Renal cortical epithelial cell (primary cell): ENCODE measurements around the gene KPNA6. TPM values are rescaled to one million over a fixed set of nuclear protein-coding genes. Genes with fewer than 3 reads are reported as not detected.
"Not testable (repeated sequence)": the region's sequence is repeated elsewhere in the genome, so short reads cannot be mapped to it uniquely, and the experiment has no call there.

Experiments
- DNase-seq: peaks from one replicate; pipeline ENCODE4 v3.0.0-alpha.2; 2011; ENCODE audit warnings: low read depth
- total RNA-seq: library from RNA; depleted of rRNA; stranded (reverse); fragments of >200 nt; gene quantifications from 2 replicates; pipeline ENCODE4 v1.2.3, GENCODE V29; 2014

The KPNA6 gene
- total RNA-seq: 43.1 and 67.9 TPM in 2 replicates

DNA sequence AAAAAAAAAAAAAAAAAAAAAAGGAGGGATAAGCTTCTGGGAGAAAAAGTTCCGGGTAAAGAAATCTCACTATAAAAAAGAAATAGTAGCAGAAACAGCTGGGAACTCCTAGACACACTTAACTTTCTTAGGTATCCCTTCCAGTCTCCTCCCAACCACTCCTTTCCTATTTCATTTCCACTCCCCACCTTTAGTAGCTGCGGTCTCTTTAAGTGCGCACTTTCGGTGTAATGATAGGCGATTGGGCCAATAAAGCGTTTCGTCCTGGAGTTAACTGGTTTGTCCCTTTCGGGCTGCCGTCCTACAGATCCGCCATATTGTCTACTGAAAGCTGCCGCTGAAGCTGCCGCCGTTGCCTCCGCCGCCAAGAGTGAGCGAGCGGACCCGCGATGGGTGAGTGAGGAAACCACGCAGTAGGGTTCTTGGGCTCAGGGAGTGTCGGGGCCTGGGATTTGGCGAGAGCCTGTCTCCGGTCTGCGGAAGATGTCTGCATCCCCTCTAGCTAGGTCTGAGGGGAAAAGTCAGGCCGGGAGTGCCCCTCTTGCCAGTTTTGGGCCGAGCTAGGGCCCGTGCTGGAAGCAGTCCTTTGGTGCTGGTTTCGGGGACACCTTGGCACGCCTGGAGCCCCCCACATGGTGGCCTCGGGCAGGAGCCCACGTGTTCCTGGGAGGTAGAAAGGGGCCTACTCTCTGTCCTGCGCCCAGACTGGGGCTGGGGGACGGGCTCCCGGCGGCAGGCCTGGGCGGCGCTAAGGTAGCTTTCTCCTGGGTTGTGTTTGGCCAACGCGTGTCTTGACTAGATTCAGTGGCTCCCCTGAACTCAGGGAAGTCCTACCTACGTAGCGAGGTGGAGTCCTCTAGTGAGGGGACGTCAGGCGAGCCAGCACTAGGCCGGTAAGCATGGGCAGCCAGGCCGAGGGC is at the start of gene KPNA6:
Gene KPNA6, plus strand, starts transcription at position 315 of the 920 bp plus-strand sequence. Its CDS starts 75 bp downstream, at position 390.
- peak; percentile 93 for DNase-seq

DNA sequence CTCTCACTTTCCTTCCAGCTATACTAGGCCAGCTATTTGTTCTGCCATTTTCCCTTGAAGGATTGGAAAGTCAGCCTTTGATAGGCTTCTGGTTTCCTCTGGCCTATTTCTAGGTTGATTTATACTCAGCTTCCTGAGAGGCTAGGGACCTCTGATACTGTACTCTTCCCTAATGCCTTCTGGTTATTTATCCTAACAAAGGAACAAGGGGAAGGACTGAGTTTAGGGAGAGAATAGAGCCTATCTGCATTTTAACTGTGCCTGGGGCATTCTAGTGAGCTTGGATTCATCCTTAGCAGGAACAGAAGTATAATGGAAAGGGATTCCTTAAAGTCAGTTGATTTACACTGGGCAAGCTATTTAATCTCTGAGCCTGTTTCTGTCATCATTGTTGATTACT is 46.9 kb upstream of the KPNA6 start:
- no peak for DNase-seq

DNA sequence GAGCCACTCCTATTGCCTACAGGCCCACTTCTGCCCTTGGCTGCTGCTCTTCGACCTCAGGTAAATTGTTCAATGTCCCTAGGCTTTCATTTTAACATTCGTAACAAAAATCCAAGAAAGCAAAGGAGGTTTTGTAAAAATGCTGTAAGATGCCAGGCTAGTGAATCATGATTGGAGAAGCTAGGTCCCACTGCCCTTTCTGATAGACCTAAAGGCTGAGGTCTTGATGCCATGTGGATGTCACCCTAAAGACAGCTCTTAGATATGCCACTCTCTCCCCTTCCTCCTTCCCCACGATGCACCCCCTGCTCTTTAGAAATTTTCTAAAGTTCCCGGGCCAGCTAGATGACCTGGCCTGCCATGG is 45.0 kb upstream of the KPNA6 start:
- no peak for DNase-seq

DNA sequence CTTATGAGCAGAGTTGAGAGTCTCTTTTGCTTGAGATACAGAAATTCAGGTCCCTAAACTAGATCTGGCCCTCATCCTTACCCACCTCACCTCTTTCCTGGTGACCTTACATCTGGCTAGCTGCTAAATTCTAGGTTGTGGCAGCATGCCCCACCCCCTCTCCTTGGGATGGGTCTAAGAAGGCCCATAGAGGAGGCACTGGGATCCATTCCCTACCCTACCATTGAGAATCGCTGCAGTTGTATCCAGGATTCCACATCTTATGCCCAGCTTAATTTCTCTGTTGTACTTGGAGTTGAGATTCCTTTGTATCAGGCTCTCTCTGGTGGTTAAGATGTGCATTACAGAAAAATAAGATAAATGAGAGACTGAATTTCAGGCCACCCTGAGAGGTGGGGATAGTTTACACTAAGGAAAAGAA is 44.6 kb upstream of the KPNA6 start:
- peak; percentile 71 for DNase-seq

DNA sequence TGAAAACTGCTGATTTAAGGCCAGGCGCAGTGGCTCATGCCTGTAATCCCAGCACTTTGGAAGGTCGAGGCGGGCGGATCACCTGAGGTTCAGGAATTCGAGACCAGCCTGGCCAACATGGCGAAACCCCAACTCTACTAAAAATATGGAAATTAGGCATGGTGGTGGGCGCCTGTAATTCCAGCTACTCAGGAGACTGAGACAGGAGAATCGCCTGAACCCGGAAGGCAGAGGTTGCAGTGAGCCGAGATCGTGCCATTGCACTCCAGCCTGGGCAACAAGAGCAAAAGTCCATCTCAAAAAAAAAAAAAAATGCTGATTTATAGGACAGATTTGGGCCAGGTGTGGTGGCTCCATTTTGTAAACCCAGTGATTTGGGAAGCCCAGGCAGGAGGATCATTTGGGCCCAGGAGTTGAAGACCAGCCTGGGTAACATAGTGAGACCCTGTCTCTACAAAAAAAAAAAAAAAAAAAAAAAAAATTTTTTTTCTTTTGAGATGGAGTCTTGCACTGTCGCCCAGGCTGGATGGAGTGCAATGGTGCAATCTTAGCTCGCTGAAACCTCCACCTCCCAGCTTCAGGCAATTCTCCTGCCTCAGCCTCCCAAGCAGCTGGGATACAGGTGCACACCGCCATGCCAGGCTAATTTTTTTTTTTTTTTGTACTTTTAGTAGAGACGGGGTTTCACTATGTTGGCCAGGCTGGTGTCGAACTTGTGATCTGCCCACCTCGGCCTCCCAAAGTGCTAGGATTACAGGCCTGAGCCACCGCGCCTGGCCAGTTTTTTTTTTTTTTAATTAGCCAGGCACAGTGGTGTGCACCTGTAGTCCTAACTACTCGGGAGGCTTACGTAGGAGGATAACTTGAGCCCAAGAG is 42.0 kb upstream of the KPNA6 start:
- DNase-seq: not testable (repeated sequence)

DNA sequence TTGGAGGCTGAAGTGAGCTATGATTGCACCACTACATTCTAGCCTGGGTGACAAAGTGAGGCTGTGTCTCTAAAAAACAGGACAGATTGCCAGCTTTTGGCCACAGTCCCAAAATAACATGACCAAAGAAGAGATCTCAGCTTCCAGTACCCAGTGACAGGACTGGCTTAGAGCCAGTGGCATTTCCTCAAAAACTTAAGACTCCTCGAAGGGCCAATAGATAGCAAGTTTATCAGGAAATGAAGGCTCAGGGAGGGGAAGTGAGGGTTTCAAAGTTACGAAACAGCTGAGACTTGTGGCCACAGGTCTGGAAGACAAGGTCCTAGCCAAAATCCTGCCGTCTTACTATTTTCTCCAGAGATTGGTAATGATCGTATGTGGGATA is 41.4 kb upstream of the KPNA6 start:
- peak; percentile 78 for DNase-seq

DNA sequence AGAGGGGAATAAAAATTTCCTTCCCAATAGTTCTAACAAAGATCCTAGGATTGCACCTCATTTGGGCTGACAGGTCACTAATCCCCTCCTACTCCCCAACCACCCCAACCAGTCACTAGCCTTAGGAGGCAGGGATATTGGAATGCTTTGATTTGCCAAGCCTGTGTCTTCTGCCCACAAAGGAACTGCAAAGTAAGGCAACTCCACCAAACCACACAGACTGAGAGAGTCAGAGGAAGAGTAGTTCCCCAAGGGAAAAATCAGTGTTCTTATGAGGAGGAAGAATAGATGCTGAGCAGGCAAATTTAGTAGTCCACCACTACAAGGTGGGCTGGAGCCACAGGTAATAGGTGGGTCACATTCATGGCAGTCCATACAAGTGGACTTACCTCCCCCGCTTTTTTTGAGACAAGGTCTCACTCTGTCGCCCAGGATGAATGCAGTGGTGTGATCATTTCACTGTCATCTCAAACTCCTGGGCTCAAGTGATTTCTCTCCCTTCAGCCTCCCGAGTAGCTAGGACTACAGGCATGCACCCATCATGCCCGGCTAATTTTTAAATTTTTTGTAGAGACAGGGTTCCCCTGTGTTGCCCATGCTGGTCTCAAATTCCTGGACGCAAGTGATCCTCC is 38.8 kb upstream of the KPNA6 start:
- DNase-seq: peak; percentile 78

DNA sequence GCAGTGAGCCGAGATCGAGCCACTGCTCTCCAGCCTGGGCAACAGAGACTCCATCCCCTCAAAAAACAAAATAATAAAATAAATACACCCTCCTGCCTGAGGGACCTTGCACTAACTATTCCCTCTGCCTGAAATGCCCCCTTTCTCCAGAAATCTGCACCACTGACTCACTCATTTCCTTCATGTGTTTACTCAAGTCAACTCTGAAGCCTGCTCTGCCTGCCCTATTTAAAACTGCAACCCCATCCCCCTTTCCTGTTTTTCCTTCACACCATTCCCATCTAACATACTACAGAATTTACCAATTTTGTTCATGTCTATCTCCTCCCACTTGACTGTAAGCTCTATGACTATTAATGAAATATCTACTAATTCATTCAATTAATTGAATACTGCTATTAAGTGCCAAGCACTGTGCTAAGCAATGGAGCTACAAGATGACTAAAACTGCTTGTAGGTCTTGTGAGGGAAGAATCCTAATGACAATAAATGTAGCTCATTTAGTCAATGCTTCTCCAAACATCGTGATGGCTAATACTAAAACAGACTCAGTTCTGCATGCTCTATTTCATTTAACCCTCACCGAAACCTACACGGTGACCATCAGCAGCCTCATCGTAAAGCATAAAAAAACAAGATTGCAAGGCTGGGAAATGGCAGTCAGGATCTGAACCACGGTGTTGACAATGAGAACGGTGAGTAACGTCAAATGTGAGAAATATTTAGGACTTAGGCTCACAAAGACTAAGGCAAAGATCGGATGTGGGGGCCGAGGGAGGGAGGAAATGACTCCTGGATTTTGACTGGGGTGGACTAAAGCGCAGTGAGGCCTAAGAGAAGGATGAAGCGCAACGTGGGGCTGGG is 35.9 kb upstream of the KPNA6 start:
- peak; percentile 72 for DNase-seq

DNA sequence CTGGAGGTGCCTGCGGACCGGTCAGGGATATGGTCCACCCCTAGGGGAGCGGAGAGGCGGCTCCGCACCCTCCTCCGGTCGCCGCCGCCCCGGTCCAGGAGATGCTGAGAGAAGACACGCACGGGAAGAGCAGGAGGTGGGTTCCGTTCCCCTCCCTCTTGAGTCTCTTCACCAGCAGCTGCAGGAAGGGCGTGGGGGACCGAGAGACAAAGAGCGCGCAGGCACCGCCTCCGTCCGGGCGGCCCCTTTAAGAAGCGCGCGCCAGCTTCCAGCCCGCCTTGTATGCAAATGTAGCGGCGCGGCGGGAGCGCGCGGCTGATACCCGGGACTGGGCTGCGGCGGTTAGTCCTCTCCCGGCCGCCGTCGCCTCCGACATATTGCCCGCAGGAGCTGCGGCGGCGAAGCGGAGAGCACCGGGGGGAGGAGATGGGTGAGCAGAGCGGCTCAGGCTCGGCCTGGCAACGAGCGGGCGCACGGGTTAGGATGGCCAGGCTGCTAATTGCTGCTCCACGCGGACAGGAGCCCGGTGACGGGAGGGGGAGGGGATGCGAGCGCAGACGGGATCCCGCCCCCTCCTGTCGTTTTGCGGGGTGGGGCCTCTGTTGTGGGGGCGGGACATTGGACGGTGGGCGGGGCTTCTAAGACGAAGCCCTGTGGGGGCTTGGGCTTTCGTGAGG is 35.1 kb upstream of the KPNA6 start, which contains the start of gene TMEM39B:
Gene TMEM39B, plus strand, starts transcription at position 318 of the 677 bp plus-strand sequence. Its CDS starts 109 bp downstream, at position 427.
- peak; percentile 83 for DNase-seq

DNA sequence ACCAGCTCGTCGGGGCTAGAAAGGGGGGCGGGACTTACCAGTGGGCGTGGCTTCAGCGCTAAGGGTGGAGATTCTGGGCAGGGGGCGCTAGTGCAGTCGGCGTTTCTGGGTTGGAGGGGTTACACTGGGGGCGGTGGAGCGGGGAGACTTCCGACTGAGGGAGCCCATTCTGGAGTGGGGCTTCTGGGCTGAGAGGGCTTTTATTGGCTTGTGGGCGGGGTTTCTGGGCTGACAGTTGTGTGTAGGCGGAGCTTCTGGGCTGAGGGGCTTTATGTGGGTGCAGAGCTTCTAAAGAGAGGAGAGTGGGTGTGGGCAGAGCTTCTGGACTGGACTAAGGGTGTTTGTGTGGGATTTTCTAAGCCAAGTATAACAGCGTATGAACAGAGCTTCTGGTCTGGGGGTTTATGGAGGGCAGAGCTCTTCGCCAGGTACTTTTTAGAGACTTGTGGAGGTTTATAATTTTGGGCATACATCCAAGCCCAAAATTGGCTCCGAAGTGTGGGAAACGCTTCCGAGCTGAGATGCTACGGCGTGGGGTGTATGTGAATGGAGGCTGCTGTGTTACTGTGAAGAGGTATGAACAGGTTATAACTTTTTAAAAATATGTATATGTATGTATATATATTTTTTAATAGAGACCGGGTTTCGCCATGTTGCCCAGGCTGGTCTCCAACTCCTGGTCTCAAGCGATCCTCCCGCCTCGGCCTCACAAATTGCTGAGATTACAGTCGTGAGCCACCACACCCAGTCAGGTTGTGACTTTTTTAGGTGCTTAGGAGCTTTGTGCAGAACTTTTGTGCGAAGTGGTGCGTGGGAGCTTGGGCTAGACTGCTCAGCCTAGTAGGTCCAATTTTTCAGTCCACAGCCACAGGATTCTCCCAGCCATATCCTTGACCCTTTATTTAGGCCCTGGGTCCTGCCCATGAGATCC is 34.3 kb upstream of the KPNA6 start:
- no peak for DNase-seq

DNA sequence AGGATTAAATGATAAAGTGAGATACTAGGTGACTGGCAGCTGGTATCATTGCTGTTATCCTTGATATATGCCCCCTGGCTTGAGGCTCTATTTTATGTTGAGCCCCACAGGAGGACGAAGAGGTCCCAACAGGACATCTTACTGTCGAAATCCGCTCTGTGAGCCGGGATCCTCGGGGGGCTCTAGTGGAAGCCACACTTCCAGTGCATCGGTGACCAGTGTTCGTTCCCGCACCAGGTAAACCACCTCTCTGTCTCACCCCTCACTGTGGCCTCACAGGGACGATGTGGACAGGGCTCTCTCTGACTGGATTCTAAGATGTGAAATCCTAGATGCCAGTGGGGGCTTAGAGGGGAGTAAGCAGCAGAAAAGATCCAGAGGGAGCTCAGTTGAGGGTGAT is 33.0 kb upstream of the KPNA6 start:
- no peak for DNase-seq

DNA sequence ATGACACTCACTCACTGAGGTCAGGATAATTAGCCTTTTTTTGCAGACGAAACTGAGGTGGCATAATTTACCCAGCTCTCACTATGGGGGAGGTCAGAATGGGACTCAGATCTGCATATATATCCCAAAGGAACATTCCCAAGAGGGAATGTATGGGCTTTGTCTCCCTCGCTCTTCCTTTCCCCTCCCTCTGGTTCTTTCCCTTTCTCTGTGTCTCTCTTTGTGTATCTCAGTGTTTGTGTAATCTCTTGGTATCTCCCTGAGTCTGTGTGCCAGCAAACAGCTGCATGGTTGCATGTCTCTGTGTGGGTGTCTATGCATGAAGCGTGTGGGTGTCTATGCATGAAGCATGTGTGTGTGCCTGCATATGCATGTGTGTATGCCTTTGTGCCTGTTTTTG is 30.4 kb upstream of the KPNA6 start:
- DNase-seq: no peak

DNA sequence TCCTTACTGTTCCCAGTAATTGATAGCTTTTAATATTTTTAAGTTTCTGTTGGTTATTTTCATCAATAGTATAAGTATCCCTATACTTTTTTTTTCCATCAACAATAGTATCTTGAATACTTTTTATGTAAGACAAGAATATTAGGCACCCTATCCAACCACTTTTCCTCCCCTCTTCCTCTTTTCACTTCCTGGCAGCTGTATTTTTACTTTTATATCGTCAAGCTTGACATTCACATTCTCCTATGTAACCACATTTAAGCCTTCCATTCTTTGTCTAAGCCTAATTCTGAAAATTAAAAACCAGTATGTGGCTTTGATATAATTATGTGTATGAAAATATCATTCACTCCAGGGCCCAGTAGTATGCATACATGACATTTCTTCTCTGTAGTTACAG is 25.8 kb upstream of the KPNA6 start:
- DNase-seq: no peak

DNA sequence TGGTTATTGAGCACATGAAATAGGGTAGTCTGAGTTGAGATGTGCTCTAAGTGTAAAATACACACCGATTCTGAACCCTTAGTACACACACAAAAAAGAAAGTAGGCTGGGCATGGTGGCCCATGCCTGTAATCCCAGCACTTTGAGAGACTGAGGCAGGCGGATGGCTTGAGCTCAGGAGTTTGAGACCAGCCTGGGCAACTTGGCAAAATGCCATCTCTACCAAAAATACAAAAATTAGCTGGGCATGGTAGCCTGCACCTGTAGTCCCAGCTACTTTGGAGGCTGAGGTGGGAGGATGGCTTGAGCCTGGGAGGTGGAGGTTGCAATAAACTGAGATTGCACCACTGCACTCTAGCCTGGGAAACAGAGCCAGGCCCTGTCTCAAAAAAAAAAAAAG is 21.5 kb upstream of the KPNA6 start:
- not testable (repeated sequence) for DNase-seq

DNA sequence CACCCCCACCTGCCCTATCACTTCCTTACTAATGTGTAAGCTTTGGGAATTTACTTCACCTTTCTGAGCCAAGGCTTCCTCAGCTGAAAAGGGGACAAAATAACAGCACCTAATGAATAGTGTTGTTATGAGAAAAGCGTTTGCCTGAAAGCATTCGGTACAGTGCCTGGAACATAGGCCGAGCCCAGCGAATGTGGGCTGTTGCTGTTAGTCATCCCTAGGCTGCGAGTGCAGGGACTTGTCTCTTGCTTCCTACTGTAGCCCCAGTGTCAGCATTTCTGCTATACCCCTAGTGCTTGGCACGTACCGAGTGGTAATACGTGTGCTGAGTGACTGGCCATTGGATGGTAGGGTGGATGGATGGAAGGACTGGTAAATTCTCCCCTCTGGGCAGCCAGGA is 16.7 kb upstream of the KPNA6 start:
- DNase-seq: no peak

DNA sequence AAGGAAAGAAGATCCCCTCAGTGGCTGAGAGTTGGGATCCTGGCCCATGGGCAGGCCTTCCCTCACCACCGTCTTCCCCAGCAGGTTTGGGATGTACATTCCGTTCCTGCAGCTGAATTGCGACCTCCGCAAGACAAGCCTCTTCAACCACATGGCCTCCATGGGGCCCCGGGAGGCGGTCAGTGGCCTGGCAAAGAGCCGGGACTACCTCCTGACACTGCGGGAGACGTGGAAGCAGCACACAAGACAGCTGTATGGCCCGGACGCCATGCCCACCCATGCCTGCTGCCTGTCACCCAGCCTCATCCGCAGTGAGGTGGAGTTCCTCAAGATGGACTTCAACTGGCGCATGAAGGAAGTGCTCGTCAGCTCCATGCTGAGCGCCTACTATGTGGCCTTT is 16.3 kb upstream of the KPNA6 start:
- no peak for DNase-seq

DNA sequence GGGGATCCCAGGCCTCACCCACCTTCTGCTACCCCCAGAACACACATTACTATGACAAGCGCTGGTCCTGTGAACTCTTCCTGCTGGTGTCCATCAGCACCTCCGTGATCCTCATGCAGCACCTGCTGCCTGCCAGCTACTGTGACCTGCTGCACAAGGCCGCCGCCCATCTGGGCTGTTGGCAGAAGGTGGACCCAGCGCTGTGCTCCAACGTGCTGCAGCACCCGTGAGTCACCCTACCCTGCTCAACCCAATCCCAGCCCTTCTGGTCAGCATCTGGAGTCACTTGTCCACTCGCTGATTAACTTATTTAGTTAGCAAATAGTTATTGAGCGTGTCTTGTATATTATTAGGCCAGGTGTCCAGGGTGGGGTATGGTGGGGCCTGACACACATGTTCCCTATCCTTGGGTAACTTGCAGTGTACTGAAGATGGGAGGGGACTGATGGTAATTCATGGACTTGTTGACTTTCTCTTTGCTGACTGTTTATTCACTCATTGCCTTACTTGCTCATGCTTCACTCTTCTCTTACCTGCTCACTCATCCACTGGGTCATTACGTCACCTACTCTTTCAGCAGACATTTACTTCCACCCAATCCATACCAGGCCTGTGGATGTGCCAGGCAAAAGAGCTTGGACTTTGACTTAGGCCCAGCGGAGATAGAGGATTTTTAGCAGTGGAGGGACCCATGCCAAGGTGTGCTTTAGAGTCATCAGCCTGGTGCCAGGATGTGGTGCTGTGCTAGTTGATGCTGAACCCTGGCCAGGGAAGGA is 12.9 kb upstream of the KPNA6 start:
- DNase-seq: no peak

DNA sequence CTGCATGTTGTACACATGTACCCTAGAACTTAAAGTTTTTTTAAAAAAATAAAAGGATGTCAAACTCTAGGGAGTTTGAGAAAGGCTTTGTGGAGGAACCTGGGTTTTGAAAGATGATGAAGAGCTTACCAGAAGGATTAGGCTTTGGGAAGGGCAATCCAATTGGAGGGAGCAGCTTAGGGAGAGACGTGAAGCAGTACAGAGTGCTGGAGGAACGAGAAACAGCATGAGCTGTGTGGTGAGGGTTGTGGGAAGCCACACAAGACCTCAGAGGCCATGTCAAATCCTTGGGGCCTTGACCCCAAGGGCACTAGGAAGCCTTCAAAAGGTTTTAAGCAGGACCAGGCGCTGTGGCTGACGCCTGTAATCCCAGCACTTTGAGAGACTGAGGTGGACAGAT is 8.4 kb upstream of the KPNA6 start:
- DNase-seq: no peak

DNA sequence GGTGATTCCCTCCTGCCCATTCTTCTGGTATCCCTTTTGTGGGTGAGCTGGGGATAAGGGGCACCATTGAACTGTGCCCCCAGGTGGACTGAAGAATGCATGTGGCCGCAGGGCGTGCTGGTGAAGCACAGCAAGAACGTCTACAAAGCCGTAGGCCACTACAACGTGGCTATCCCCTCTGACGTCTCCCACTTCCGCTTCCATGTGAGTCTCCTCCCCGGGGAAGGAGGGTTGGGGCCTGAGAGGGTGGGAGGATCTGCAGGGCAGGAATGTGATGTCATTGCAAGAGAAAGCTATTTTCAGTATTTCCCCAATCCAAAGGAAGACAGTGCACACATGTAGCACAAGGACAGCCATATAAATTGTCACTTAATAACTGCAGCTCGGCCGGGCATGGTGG is 7.5 kb upstream of the KPNA6 start:
- no peak for DNase-seq
